HG03520 (cell line): Measurements from ENCODE around the gene AGBL4.
"Not testable (repeated sequence)": the region's sequence is repeated elsewhere in the genome, so short reads cannot be mapped to it uniquely, and the experiment has no call there.

Source experiments
- ATAC-seq: cut with Tn5 transposase; IDR thresholded peaks from one replicate; pipeline ENCODE4 v1.9.1; 2021; ENCODE audit warnings: mild to moderate bottlenecking, moderate library complexity; ENCODE audit not compliant: unreplicated experiment

AGBL4 gene

GRCh38 chr1:49051647-49052046, 972.1 kb downstream of the AGBL4 start:
- no peak for ATAC-seq

- no peak for ATAC-seq
Observed at GRCh38 chr1:49050041-49050440, 973.7 kb downstream of the AGBL4 start.

GRCh38 chr1:49048188-49048587, 975.6 kb downstream of the AGBL4 start:
- ATAC-seq, result no peak

GRCh38 chr1:49046305-49046704, 977.4 kb downstream of the AGBL4 start:
- no peak for ATAC-seq

- ATAC-seq, result no peak
Observed at GRCh38 chr1:49045371-49045770, 978.4 kb downstream of the AGBL4 start.

GRCh38 chr1:49036700-49037099, 987.1 kb downstream of the AGBL4 start:
- no peak for ATAC-seq

GRCh38 chr1:49028396-49028795, 995.4 kb downstream of the AGBL4 start:
- ATAC-seq, result no peak

- no peak for ATAC-seq
Observed at GRCh38 chr1:49026230-49026811, 997.4 kb downstream of the AGBL4 start.

GRCh38 chr1:49016030-49016977, 1007.5 kb downstream of the AGBL4 start:
- no peak for ATAC-seq

GRCh38 chr1:49013079-49013478, 1010.7 kb downstream of the AGBL4 start:
- no peak for ATAC-seq

- not testable (repeated sequence) for ATAC-seq
Observed at GRCh38 chr1:49002981-49003380, 1020.8 kb downstream of the AGBL4 start.

GRCh38 chr1:48999321-48999720, 1024.4 kb downstream of the AGBL4 start:
- no peak for ATAC-seq

GRCh38 chr1:48996311-48996710, 1027.4 kb downstream of the AGBL4 start:
- no peak for ATAC-seq

GRCh38 chr1:48988633-48989197, 1035.0 kb downstream of the AGBL4 start:
- no peak for ATAC-seq

- ATAC-seq, result no peak
Observed at GRCh38 chr1:48979940-48980339, 1043.8 kb downstream of the AGBL4 start.

GRCh38 chr1:48978413-48978812, 1045.3 kb downstream of the AGBL4 start:
- ATAC-seq, result no peak

GRCh38 chr1:48977273-48977672, 1046.5 kb downstream of the AGBL4 start:
- no peak for ATAC-seq

GRCh38 chr1:48969971-48970370, 1053.8 kb downstream of the AGBL4 start:
- no peak for ATAC-seq

- no peak for ATAC-seq
Observed at GRCh38 chr1:48967318-48967717, 1056.4 kb downstream of the AGBL4 start.

GRCh38 chr1:48966583-48966982, 1057.2 kb downstream of the AGBL4 start:
- no peak for ATAC-seq

GRCh38 chr1:48960320-48960719, 1063.4 kb downstream of the AGBL4 start:
- no peak for ATAC-seq

- ATAC-seq, result no peak
Observed at GRCh38 chr1:48955774-48956173, 1068.0 kb downstream of the AGBL4 start.
